Small intestine (tissue), 7 donors: Measurements from ENCODE around the gene RAB43. TPM values are rescaled to one million over a fixed set of nuclear protein-coding genes. Genes with fewer than 3 reads are reported as not detected.
A peak's percentile ranks its signal among the peaks of the same experiment; 100 is the strongest.
"Not testable (repeated sequence)": the region's sequence is repeated elsewhere in the genome, so short reads cannot be mapped to it uniquely, and the experiment has no call there.

Experiments
- DNase-seq, 2 donors: peaks; one replicate each; pipeline versions ENCODE4 v3.0.0 to v3.0.0-alpha.2; 2013
- FAIRE-seq: peaks from 2 replicates; lab custom pipeline; 2012; peaks lifted over from hg19 to GRCh38; lab: Jason Lieb, UNC
- H3K27ac ChIP-seq, 3 donors: one replicate each; pipeline ENCODE4 v1.5.1; 2013; ENCODE audit warnings: low read length in 2 of 3, mild to moderate bottlenecking in 2 of 3, control low read depth in 1 of 3, inconsistent platforms in 1 of 3, low read depth in 1 of 3, moderate library complexity in 1 of 3
- H3K27me3 ChIP-seq, 3 donors: one replicate each; pipeline ENCODE4 v1.6.1; 2013; ENCODE audit warnings: low read length in 3 of 3, inconsistent platforms in 1 of 3; ENCODE audit not compliant: control insufficient read depth in 3 of 3, insufficient read depth in 3 of 3
- H3K36me3 ChIP-seq, 3 donors: one replicate each; pipeline ENCODE4 v1.6.1; 2013; ENCODE audit warnings: low read length in 3 of 3, inconsistent platforms in 1 of 3, low read depth in 1 of 3, mild to moderate bottlenecking in 1 of 3, moderate library complexity in 1 of 3; ENCODE audit not compliant: control insufficient read depth in 3 of 3, insufficient read depth in 2 of 3
- H3K4me1 ChIP-seq, 3 donors: one replicate each; pipeline ENCODE4 v1.6.1; 2013; ENCODE audit warnings: low read length in 2 of 3, inconsistent platforms in 1 of 3, low read depth in 1 of 3, mild to moderate bottlenecking in 1 of 3, moderate library complexity in 1 of 3; ENCODE audit not compliant: control insufficient read depth in 3 of 3, insufficient read depth in 2 of 3
- H3K4me3 ChIP-seq, 3 donors: one replicate each; pipeline ENCODE4 v1.5.1; 2013; ENCODE audit warnings: low read length in 3 of 3, control low read depth in 1 of 3, inconsistent platforms in 1 of 3, low read depth in 1 of 3, mild to moderate bottlenecking in 1 of 3, moderate library complexity in 1 of 3
- H3K9me3 ChIP-seq, 2 donors: one replicate each; pipeline ENCODE4 v1.6.1; 2013; ENCODE audit warnings: low read depth in 1 of 2, low read length in 1 of 2; ENCODE audit not compliant: control insufficient read depth in 2 of 2, insufficient read depth in 1 of 2
- WGBS, 3 donors: extraction: QIAGEN DNeasy Blood & Tissue Kit; methylation state at CpG; one replicate each; pipeline ENCODE4 v1.1.7; 2013; 5-methylcytosine and 5-hydroxymethylcytosine counted together
- polyA plus RNA-seq, 4 donors: library from polyadenylated mRNA; stranded (reverse) in 3 of 4; unstranded in 1 of 4; fragments of 200-250 nt in 3 of 4; fragments of 120-200 nt in 1 of 4; gene quantifications; one replicate each; pipeline versions ENCODE4 v1.2.1 to v1.2.3, GENCODE V29; 2013
- donor health status: healthy with polysubstance abuse.
- donor health status: control.
- donor health status: control.
- donor health status: Bipolar disorder and iron deficiency.
- donor health status: healthy.

The RAB43 gene
- polyA plus RNA-seq, 4 donors: 3.4 to 15.0 (median 6.8) TPM

DNA sequence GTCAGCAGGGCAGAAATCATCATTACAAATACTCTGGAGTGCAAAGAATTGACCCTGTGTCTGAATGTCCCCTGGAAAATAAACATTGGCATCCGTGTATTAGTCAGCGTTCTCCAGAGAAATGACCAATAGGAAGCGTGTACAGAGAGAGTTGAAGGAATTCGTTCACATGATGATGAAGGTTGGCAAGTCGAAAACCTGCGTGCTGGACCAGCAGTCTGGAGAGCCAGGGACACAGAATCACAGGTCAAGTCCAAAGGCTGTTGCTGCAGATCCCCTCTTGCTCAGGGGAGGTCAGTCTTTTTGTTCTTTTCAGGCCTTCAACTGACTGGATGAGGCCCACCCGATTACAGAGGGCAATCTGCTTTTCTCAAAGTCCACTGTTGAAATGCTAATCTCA lies 44.4 kb downstream of the RAB43 start:
- DNase-seq: no peak
- Histone ChIP-seq H3K9me3 (no peaks in the 10 kb centered on the region), H3K27me3 (no peaks in the 10 kb centered on the region), H3K36me3 (no peaks in the 10 kb centered on the region), H3K27ac (no peak overlapping the region), H3K4me1 (no peaks in the 10 kb centered on the region), H3K4me3 (no peak overlapping the region)
- 68 to 80% (median 75%) methylated on average over 7 of the region's 7 CpGs for WGBS, 3 donors
- FAIRE-seq: no peak

DNA sequence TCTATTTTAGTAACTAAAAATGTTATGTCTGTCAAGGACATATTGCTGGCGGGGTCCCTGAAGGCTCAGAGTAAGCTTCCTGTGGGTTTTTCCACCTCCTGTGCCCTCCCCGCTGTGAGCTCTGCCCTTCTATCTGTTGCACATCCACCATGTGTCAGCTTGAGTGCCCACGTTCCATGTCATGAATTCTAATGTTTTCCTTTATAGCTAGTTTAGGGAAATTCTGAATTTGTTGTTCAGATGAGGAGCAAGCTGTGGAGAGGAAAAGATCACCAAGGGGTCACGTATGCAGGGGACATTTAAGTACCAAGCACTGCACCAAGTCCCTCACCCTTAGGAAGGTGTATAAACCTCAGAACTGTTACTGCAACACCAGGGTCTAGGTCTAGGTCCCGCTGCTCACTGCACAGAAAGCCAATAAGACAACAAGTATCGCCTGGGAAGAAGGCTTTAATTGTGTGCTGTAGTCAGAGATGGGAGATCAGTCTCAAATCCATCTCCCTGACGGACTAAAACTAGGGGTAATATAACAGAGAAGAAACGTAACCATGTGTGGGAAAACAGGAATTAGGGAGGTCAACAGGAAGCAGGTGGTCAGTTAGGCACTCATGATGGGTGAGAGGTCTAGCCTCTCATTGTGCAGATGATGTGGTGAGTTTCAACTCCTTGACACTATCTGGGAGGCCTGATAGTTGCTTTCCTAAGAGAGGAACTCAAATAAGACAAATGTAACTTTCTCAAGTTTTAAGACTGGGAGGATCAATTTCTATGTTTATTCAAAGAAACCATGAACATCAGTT lies 51.3 kb downstream of the RAB43 start:
- H3K27ac ChIP-seq: no peak overlapping the region
- no peak overlapping the region for H3K4me3 ChIP-seq
- no peak for DNase-seq
- no peak for FAIRE-seq
- 82 to 91% (median 86%) methylated on average over 8 of the region's 8 CpGs for WGBS, 3 donors
- H3K36me3 ChIP-seq: no peaks in the 10 kb centered on the region
- peaks cover 0 to 4% of the 10 kb centered on the region in 2 donors for H3K9me3 ChIP-seq
- peaks cover 0 to 3% (median 0%) of the 10 kb centered on the region in 3 donors for H3K4me1 ChIP-seq
- H3K27me3 ChIP-seq: no peaks in the 10 kb centered on the region

- H3K4me3 ChIP-seq, H3K36me3 ChIP-seq, H3K27me3 ChIP-seq, H3K27ac ChIP-seq, H3K4me1 ChIP-seq, H3K9me3 ChIP-seq, DNase-seq, FAIRE-seq: not testable (repeated sequence)
- WGBS, 3 donors: 89 to 91% (median 90%) methylated on average over 13 of the region's 13 CpGs
Measured at GRCh38 chr3:129069313-129070085, 52.1 kb downstream of the RAB43 start.

GRCh38 chr3:129068291-129068886 lies 53.2 kb downstream of the RAB43 start:
- WGBS, 3 donors: 14 to 24% (median 20%) methylated on average over 27 to 44 of the region's 44 CpGs
- no peaks in the 10 kb centered on the region for H3K27me3 ChIP-seq
- H3K4me1 ChIP-seq: peaks cover 0 to 3% (median 0%) of the 10 kb centered on the region in 3 donors
- DNase-seq: peak in 1 of 2 donors; percentile 44
- peak overlapping the region in 2 of 3 donors; percentile 26 to 40 for H3K4me3 ChIP-seq
- FAIRE-seq: no peak
- H3K27ac ChIP-seq: no peak overlapping the region
- peaks cover 0 to 4% of the 10 kb centered on the region in 2 donors for H3K9me3 ChIP-seq
- no peaks in the 10 kb centered on the region for H3K36me3 ChIP-seq

GRCh38 chr3:129067719-129068118 lies 53.9 kb downstream of the RAB43 start:
- not testable (repeated sequence) for H3K27me3 ChIP-seq, DNase-seq, H3K9me3 ChIP-seq, H3K27ac ChIP-seq, H3K4me1 ChIP-seq, FAIRE-seq, H3K4me3 ChIP-seq, H3K36me3 ChIP-seq
- 77 to 81% (median 77%) methylated on average over 7 of the region's 7 CpGs for WGBS, 3 donors

GRCh38 chr3:129065720-129066073 lies 55.9 kb downstream of the RAB43 start:
- peaks cover 0 to 3% (median 0%) of the 10 kb centered on the region in 3 donors for H3K4me1 ChIP-seq
- DNase-seq: peak in 1 of 2 donors; percentile 39
- peaks cover 0 to 4% of the 10 kb centered on the region in 2 donors for H3K9me3 ChIP-seq
- peak overlapping the region in 2 of 3 donors; percentile 18 to 45 for H3K27ac ChIP-seq
- 37 to 68% (median 42%) methylated on average over 4 of the region's 4 CpGs for WGBS, 3 donors
- H3K27me3 ChIP-seq: no peaks in the 10 kb centered on the region
- H3K4me3 ChIP-seq: no peak overlapping the region
- no peaks in the 10 kb centered on the region for H3K36me3 ChIP-seq
- no peak for FAIRE-seq

DNA sequence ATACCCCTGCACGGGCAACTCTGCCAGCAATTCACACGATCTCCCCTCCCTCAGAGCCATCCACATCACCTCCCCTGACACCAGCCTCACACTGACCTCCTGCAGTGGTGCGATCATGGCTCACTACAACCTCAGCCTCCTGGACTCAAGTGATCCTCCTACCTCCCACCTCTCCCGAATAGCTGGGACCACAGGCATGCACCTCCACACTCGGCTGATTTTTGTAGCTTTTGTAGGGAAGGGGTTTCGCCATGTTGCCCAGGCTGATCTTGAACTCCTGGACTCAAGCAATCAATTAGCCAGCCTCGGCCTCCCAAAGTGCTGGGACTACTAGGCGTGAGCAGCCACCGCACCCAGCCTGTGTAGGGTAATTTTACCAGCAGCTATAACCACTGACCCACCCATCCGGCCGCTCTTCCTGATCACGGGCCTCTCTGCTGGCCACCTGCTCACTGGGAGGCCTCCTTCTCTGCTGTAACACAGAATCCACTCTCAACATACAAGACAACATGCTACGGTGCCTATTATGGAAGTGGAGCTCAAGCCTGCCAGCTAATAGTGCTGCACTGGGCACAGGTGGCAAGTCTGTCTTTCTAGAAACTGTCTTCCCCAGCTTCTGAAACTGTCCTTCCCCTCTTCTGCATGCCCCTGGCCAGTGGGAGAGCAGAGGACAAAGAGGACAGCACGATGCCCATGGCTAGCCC lies 56.4 kb downstream of the RAB43 start:
- WGBS, 3 donors: 44 to 81% (median 55%) methylated on average over 14 of the region's 14 CpGs
- H3K9me3 ChIP-seq: peaks cover 0 to 4% of the 10 kb centered on the region in 2 donors
- no peak overlapping the region for H3K4me3 ChIP-seq
- DNase-seq (peak; percentile 40 to 58), FAIRE-seq (no peak)
- peaks cover 0 to 3% (median 0%) of the 10 kb centered on the region in 3 donors for H3K4me1 ChIP-seq
- peak overlapping the region in 2 of 3 donors; percentile 56 to 60 for H3K27ac ChIP-seq
- H3K36me3 ChIP-seq: no peaks in the 10 kb centered on the region
- H3K27me3 ChIP-seq: no peaks in the 10 kb centered on the region
